Measurements from ENCODE around the gene CHPT1. TPM values are rescaled to one million over a fixed set of nuclear protein-coding genes. Genes with fewer than 3 reads are reported as not detected.

The CHPT1 gene
- total and polyA plus RNA-seq, 9 of the 15 experiments (the other 6 are each of a cell fraction or from before 2014, with no cell fraction given), result 15.3 to 210 (median 91.9) TPM

GRCh38 chr12:101670007-101670671 lies 27.3 kb upstream of the CHPT1 start (continued):
- TF ChIP-seq SMARCA4 (IDR thresholded peaks at IDR 0.05) (peak; percentile 47; the same call in 1 of the 2 replicates), CHCHD3 (CRISPR knock-in tag; IDR thresholded peaks at IDR 0.05) (no peak), HOMEZ (CRISPR knock-in tag; IDR thresholded peaks at IDR 0.05) (no peak), PATZ1 (CRISPR knock-in tag; IDR thresholded peaks at IDR 0.05; ENCODE audit: borderline replicate concordance) (no peak), ZFPM2 (CRISPR knock-in tag; IDR thresholded peaks at IDR 0.05) (no peak), NKRF (IDR thresholded peaks at IDR 0.05; ENCODE audit: borderline replicate concordance) (no peak), PKNOX1 (IDR thresholded peaks at IDR 0.05) (peak; percentile 37), HEY1 (CRISPR knock-in tag; IDR thresholded peaks at IDR 0.05; ENCODE audit: borderline replicate concordance) (no peak), NFE2 (IDR thresholded peaks at IDR 0.05; ENCODE audit: low read depth) (peak; percentile 83), NR2F6 (CRISPR knock-in tag; IDR thresholded peaks at IDR 0.05) (no peak), SRSF7 (optimal IDR thresholded peaks at IDR 0.05; ENCODE audit: low read depth, low read length) (no peak), GTF3C2 (IDR thresholded peaks at IDR 0.05; ENCODE audit: borderline replicate concordance, extremely low read depth, insufficient read length) (no peak), BCLAF1 (IDR thresholded peaks at IDR 0.05; ENCODE audit: borderline replicate concordance in 1 of 2, control insufficient read depth in 1 of 2, low read depth in 2 of 2, low read length in 1 of 2) (no peak)

Data from K562 (cell line).